Activated CD4-positive, alpha-beta T cell treated with anti-CD3 and anti-CD28 coated beads, Interleukin-10, Interleukin-2, amounts not matched to agents 100 ng/mL and 50 ng/mL, durations not matched to agents 16 hours and 8 hours (primary cell): ENCODE data around the gene DHDH.
A peak's percentile ranks its signal among the peaks of the same experiment; 100 is the strongest.

Source experiments
- DNase-seq: peaks from one replicate; pipeline ENCODE4 v3.0.0-alpha.2; 2020

Gene DHDH

GRCh38 chr19:48950830-48951519, 17.5 kb downstream of the DHDH start:
- no peak for DNase-seq

- no peak for DNase-seq
Observed at GRCh38 chr19:48953141-48953540, 19.6 kb downstream of the DHDH start.

GRCh38 chr19:48953990-48954594, 20.6 kb downstream of the DHDH start:
- DNase-seq: no peak

GRCh38 chr19:48954595-48955307, 21.3 kb downstream of the DHDH start, which contains the start of gene BAX:
BAX (plus strand) TSS chr19:48954875; CDS start chr19:48954929, 54 bp downstream.
- DNase-seq: peak; percentile 98

GRCh38 chr19:48955308-48955958, 21.9 kb downstream of the DHDH start:
- no peak for DNase-seq

DNA sequence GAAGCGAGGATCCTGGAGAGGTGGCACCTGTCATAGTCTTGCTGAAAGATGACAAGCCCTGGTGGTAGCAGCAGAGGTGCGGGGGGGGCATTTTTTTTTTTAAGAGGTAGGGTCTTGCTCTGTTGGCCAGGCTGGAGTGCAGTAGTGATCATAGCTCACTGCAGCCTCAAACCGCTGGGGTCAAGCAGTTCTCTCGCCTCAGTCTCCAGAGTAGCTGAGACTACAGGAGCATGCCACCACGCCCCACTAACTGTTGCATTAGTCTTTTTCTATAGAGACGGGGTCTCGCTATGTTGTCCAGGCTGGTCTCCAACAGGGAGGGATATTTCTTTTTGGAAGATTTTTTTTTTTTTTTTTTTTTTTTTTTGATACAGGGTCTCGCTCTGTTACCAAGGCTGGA, 24.5 kb downstream of the DHDH start:
- DNase-seq: no peak

DNA sequence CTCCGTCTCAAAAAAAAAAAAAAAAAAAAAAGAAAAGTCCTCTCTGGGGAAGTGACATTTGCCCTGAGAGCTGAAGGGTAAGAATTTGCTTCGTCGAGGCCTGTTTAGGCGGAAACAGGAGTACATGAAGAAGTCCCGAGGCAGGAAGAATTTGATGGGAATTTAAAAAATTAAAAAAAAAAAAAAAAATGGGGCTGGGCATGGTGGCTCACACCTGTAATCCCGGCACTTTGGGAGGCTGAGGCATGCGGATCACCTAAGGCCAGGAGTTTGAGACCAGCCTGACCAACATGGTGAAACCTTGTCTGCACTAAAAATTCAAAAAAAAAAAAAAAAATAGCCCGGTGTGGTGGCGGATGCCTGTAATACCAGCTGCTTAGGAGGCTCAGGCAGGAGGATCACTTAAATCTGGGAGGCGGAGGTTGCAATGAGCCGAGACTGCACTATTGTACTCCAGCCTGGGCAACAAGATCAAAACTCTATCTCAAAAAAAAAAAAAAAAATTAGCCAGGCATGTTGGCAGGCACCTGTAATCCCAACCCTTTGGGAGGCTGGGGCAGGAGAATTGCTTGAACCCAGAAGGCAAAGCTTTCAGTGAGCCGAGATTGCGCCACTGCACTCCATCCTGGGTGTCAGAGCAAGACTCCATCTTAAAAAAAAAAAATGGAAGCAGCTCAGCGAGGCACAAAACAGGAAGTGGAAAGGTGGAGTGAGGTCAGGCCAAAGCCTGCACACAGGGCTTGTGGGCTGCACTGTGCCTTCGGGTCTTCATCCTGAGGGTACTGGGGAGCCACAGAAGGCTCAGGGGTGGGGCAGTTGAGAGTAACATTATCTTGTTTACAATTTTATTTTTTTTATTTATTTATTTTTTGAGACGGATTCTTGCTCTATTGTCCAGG, 26.1 kb downstream of the DHDH start:
- peak; percentile 33 for DNase-seq

GRCh38 chr19:48961051-48961649, 27.7 kb downstream of the DHDH start:
- DNase-seq: no peak

- no peak for DNase-seq
Observed at GRCh38 chr19:48961673-48962028, 28.2 kb downstream of the DHDH start.

DNA sequence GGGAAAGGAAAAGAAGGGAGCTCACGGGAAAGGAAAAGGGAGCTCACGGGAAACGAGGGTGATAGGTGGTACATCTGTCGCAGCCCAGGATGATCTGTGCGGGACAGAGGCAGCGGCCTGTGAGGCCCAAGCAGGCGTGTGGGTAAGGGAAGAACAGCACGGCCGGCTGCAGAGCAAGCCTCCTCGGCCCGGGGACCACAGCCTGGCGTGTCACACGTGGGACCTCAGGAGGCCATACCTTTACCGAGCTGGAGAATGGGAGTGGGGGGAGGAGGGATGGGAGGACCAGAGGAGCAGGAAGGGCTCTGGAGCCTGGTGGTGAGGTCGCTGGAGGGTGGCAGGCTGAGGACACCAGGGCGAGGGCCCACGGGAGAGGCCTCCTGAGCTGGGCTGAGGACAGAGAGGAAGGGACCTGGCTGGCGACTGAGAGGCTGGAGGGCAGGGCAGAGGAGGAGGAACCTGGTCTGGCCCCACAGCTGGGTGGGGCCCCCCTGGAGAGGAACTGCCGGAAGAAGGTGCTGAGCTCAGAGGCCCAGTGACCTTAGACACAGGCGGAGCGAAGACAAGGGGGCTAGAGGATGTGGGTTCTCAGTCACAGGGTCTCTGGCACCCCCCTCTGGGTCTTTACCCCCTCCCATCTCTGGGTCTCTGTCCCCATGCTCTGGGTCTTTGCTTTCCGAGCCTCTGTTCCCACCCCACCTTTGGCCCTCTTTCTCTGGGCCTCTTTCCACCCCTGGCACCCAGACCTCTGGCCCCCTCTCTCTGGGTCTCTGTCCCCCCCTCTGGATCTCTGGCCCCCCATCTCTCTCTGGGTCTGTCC, 28.7 kb downstream of the DHDH start:
- DNase-seq: peak; percentile 63

GRCh38 chr19:48962849-48963165, 29.3 kb downstream of the DHDH start:
- no peak for DNase-seq

- peak; percentile 87 for DNase-seq
Observed at GRCh38 chr19:48963371-48964204, 30.1 kb downstream of the DHDH start.

GRCh38 chr19:48964205-48965039, 30.9 kb downstream of the DHDH start:
- DNase-seq: no peak

- DNase-seq: peak; percentile 98
Observed at GRCh38 chr19:48965040-48965805, 31.7 kb downstream of the DHDH start, which contains the start of gene FTL. FTL (plus strand) TSS chr19:48965309; CDS start chr19:48965508, 199 bp downstream.

GRCh38 chr19:48965806-48966540, 32.5 kb downstream of the DHDH start:
- peak; percentile 90 for DNase-seq

DNA sequence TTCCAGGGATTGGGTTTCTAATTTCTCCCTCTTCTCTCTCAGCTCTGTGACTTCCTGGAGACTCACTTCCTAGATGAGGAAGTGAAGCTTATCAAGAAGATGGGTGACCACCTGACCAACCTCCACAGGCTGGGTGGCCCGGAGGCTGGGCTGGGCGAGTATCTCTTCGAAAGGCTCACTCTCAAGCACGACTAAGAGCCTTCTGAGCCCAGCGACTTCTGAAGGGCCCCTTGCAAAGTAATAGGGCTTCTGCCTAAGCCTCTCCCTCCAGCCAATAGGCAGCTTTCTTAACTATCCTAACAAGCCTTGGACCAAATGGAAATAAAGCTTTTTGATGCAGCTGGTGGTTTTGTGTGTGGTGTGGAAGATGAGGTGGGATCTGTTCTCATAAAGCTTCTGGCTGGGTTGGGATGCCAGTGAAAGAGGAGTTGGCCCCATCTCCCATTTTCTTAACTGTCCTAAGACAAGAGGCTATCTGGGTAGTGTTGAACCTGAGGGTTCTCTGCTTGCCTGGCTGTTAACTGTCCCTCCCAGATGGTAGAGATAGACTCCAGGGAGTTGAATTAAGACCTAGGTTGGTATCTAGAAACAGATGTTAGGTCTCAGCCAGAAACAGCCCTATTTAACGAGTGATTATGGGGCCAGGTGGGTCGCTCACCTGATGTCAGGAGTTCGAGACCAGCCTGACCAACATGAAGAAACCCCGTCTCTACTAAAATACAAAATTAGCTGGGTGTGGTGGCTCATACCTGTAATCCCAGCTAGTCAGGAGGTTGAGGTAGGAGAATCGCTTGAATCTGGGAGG, 33.2 kb downstream of the DHDH start:
- DNase-seq: peak; percentile 23
